Panc1 (cell line): Measurements from ENCODE around the gene CAAP1. TPM values are rescaled to one million over a fixed set of nuclear protein-coding genes. Genes with fewer than 3 reads are reported as not detected.

Experiments used
- ATAC-seq: fragments of 200-7000 bp; cut with Tn5 transposase; 2 replicates; pipeline ENCODE4 v1.9.1; 2020; ENCODE audit warnings: mild to moderate bottlenecking, moderate library complexity
- BruUV-seq: library from RNA; stranded (reverse); fragments of 400-500 nt; replicated peaks from 2 replicates; lab custom pipeline; 2021; lab: Mats Ljungman, UMichigan
- CTCF ChIA-PET: fragments of 300-600 bp; sonication (Branson Sonifier 250); formaldehyde crosslinking; loops from one replicate; lab custom pipeline; 2022; ENCODE audit warnings: antibody characterized with exemption; lab: Charles Lee
- POLR2A ChIA-PET: fragments of 300-600 bp; sonication (Branson Sonifier 250); formaldehyde crosslinking; loops from one replicate; lab custom pipeline; 2022; ENCODE audit warnings: antibody characterized with exemption; lab: Charles Lee
- DNase-seq: peaks from one replicate; pipeline ENCODE4 v3.0.0-alpha.2; 2010; ENCODE audit warnings: low read depth, low spot score
- H3K27ac ChIP-seq: 2 replicates; pipeline ENCODE4 v1.5.1; 2011; ENCODE audit warnings: mild to moderate bottlenecking, low read length, inconsistent platforms
- H3K27me3 ChIP-seq: fragments of 200-500 bp; sonication (Bioruptor generic); 2 replicates; pipeline ENCODE4 v1.6.0; 2014; ENCODE audit warnings: low read length, inconsistent platforms; ENCODE audit not compliant: control insufficient read depth, insufficient read depth
- H3K36me3 ChIP-seq: fragments of 200-500 bp; sonication (Bioruptor generic); 2 replicates; pipeline ENCODE4 v1.5.1; 2014; ENCODE audit warnings: inconsistent platforms, mild to moderate bottlenecking, low read length, moderate library complexity; ENCODE audit not compliant: control insufficient read depth, insufficient read depth
- H3K4me1 ChIP-seq: 2 replicates; pipeline ENCODE4 v1.5.1; 2011; ENCODE audit warnings: inconsistent platforms, mild to moderate bottlenecking, low read length, moderate library complexity; ENCODE audit not compliant: control insufficient read depth, insufficient read depth
- H3K4me3 ChIP-seq, 2 experiments: 2 replicates each; pipeline ENCODE4 v1.5.1; 2011 to 2012; ENCODE audit warnings: low read depth in 2 of 2, low read length in 2 of 2, mild to moderate bottlenecking in 2 of 2, inconsistent platforms in 1 of 2, moderate library complexity in 1 of 2
- H3K9me3 ChIP-seq: fragments of 200-500 bp; sonication (Bioruptor generic); 2 replicates; pipeline ENCODE4 v1.5.1; 2014; ENCODE audit warnings: low read depth, mild to moderate bottlenecking, inconsistent platforms, low read length, moderate library complexity; ENCODE audit not compliant: control insufficient read depth, insufficient read depth
- POLR2AphosphoS5 ChIP-seq: IDR thresholded peaks from 2 replicates; pipeline ENCODE4 v1.6.1; 2012; ENCODE audit warnings: mild to moderate bottlenecking, low read depth, low read length, moderate library complexity
- SIN3A ChIP-seq: IDR thresholded peaks from 2 replicates; pipeline ENCODE4 v1.6.1; 2012; ENCODE audit warnings: low read depth, mild to moderate bottlenecking, low read length, moderate library complexity, borderline replicate concordance; ENCODE audit not compliant: insufficient read depth
- TCF7L2 ChIP-seq: IDR thresholded peaks from 2 replicates; pipeline ENCODE4 v1.6.1; 2011; ENCODE audit warnings: mild to moderate bottlenecking, low read depth, low read length, inconsistent platforms
- in situ Hi-C: cut with HindIII; loops from 2 replicates; pipeline ENCODE4 v1.10.0; 2016; ENCODE audit warnings: low sequenced_read_pairs, low pct_unique_long_range_greater_than_20kb
- intact Hi-C: fragments of 100-400 bp; cut with micrococcal nuclease; formaldehyde crosslinking; loops from one replicate; pipeline ENCODE4 v1.10.0; 2022; ENCODE audit not compliant: unreplicated experiment
- total RNA-seq: library from RNA; stranded (reverse); gene quantifications from one replicate; pipeline ENCODE4 v1.2.1, GENCODE V29; 2021; ENCODE audit not compliant: unreplicated experiment
- TF ChIP-seq, protein P1 (sequence below), 2 experiments: IDR thresholded peaks; 2 replicates each; pipeline ENCODE4 v1.6.1; 2011 to 2012; ENCODE audit warnings: low read depth in 2 of 2, control low read depth in 1 of 2, low read length in 1 of 2, mild to moderate bottlenecking in 1 of 2, moderate library complexity in 1 of 2; ENCODE audit not compliant: insufficient read depth in 1 of 2
- TF ChIP-seq, protein P2 (sequence below): fragments of 450-650 bp; IDR thresholded peaks from 2 replicates; pipeline ENCODE4 v1.5.1; 2017; ENCODE audit warnings: mild to moderate bottlenecking

Gene CAAP1
- total RNA-seq, 1 experiment from 2014 or later = 7.2 TPM

- ChIA-PET CTCF (no interaction called here), POLR2A (no interaction called here)
- no peak for TF ChIP-seq TCF7L2
- TF ChIP-seq, protein P1, sequence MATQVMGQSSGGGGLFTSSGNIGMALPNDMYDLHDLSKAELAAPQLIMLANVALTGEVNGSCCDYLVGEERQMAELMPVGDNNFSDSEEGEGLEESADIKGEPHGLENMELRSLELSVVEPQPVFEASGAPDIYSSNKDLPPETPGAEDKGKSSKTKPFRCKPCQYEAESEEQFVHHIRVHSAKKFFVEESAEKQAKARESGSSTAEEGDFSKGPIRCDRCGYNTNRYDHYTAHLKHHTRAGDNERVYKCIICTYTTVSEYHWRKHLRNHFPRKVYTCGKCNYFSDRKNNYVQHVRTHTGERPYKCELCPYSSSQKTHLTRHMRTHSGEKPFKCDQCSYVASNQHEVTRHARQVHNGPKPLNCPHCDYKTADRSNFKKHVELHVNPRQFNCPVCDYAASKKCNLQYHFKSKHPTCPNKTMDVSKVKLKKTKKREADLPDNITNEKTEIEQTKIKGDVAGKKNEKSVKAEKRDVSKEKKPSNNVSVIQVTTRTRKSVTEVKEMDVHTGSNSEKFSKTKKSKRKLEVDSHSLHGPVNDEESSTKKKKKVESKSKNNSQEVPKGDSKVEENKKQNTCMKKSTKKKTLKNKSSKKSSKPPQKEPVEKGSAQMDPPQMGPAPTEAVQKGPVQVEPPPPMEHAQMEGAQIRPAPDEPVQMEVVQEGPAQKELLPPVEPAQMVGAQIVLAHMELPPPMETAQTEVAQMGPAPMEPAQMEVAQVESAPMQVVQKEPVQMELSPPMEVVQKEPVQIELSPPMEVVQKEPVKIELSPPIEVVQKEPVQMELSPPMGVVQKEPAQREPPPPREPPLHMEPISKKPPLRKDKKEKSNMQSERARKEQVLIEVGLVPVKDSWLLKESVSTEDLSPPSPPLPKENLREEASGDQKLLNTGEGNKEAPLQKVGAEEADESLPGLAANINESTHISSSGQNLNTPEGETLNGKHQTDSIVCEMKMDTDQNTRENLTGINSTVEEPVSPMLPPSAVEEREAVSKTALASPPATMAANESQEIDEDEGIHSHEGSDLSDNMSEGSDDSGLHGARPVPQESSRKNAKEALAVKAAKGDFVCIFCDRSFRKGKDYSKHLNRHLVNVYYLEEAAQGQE (IDR thresholded peaks at IDR 0.05; ENCODE audit: insufficient read depth in 1 of 2, low read depth in 2 of 2, low read length in 1 of 2) = no peak
- TF ChIP-seq, protein P2, sequence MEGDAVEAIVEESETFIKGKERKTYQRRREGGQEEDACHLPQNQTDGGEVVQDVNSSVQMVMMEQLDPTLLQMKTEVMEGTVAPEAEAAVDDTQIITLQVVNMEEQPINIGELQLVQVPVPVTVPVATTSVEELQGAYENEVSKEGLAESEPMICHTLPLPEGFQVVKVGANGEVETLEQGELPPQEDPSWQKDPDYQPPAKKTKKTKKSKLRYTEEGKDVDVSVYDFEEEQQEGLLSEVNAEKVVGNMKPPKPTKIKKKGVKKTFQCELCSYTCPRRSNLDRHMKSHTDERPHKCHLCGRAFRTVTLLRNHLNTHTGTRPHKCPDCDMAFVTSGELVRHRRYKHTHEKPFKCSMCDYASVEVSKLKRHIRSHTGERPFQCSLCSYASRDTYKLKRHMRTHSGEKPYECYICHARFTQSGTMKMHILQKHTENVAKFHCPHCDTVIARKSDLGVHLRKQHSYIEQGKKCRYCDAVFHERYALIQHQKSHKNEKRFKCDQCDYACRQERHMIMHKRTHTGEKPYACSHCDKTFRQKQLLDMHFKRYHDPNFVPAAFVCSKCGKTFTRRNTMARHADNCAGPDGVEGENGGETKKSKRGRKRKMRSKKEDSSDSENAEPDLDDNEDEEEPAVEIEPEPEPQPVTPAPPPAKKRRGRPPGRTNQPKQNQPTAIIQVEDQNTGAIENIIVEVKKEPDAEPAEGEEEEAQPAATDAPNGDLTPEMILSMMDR = no peak
- no peak for TF ChIP-seq POLR2AphosphoS5
- no peak for TF ChIP-seq SIN3A
- H3K4me1 ChIP-seq = no peaks in the 10 kb centered on the region
- DNase-seq = no peak
- no peak overlapping the region for H3K4me3 ChIP-seq
- no peaks in the 10 kb centered on the region for H3K27me3 ChIP-seq
- BruUV-seq = no TSS peak
- H3K36me3 ChIP-seq = no peaks in the 10 kb centered on the region; the same call in 1 of the 2 replicates
- intact Hi-C loops = no loop called here
- in situ Hi-C loops = no loop called here
- H3K27ac ChIP-seq = no peak overlapping the region
- no peak for ATAC-seq
- H3K9me3 ChIP-seq = no peaks in the 10 kb centered on the region
Measured at GRCh38 chr9:26913138-26913668, 20.6 kb upstream of the CAAP1 start.

DNA sequence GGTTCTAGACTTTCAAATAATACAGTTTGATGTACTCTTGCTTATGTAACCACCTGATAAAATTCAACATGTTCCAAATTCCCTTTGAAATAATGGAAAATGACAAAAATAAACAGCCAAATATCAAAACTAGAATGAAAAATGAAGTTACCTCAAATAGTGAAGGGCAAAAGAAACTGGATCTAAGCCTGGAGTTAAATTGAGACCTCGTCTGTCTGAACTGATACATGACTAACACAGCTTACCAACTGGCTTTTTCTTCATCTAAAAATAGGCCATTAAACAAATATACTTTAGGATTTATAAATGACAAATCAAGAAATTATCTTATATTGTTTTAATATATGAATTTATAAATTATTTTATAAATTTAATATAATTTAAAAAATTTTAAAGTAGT lies 12.1 kb upstream of the CAAP1 start:
- Histone ChIP-seq H3K4me3 (no peak overlapping the region), H3K4me1 (no peaks in the 10 kb centered on the region), H3K9me3 (no peaks in the 10 kb centered on the region), H3K27me3 (no peaks in the 10 kb centered on the region), H3K27ac (no peak overlapping the region), H3K36me3 (no peaks in the 10 kb centered on the region; the same call in 1 of the 2 replicates)
- POLR2A ChIA-PET = no interaction called here
- DNase-seq (no peak), ATAC-seq (no peak)
- intact Hi-C loops (no loop called here), in situ Hi-C loops (no loop called here)
- TF ChIP-seq, protein P1 (IDR thresholded peaks at IDR 0.05; ENCODE audit: insufficient read depth in 1 of 2, low read depth in 2 of 2, low read length in 1 of 2) = no peak
- TF ChIP-seq SIN3A (no peak), POLR2AphosphoS5 (no peak), TCF7L2 (no peak)
- TF ChIP-seq, protein P2 = no peak
- CTCF ChIA-PET = no interaction called here
- no TSS peak for BruUV-seq
